ENCODE data around the gene NSD1.

DNA sequence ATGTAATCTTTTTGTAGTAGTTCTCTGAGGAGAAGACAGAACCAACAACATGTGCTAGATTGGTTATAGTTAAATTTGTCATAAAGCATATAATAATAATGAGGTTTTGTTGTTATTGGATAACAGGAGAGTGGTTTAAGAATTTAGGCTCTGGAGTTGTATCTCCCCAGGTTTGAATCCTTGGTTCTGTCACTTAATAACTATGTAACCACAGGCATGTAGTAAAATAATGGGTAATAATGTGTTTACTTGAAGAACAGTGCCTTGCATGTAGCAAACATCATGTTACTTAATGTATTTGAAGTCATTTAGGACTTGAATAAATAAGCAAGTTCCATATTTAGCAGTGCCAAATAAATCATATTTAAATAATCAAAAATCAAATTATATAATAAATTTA, 55.8 kb downstream of the NSD1 start:
- TF ChIP-seq, protein P1, sequence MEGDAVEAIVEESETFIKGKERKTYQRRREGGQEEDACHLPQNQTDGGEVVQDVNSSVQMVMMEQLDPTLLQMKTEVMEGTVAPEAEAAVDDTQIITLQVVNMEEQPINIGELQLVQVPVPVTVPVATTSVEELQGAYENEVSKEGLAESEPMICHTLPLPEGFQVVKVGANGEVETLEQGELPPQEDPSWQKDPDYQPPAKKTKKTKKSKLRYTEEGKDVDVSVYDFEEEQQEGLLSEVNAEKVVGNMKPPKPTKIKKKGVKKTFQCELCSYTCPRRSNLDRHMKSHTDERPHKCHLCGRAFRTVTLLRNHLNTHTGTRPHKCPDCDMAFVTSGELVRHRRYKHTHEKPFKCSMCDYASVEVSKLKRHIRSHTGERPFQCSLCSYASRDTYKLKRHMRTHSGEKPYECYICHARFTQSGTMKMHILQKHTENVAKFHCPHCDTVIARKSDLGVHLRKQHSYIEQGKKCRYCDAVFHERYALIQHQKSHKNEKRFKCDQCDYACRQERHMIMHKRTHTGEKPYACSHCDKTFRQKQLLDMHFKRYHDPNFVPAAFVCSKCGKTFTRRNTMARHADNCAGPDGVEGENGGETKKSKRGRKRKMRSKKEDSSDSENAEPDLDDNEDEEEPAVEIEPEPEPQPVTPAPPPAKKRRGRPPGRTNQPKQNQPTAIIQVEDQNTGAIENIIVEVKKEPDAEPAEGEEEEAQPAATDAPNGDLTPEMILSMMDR (IDR thresholded peaks at IDR 0.05), result no peak
- no peak for TF ChIP-seq POLR2A (IDR thresholded peaks at IDR 0.05)
